GM18909 (cell line): ENCODE data around the gene TBC1D10A.

Experiments used
- ATAC-seq: cut with Tn5 transposase; IDR thresholded peaks from one replicate; pipeline ENCODE4 v1.9.1; 2021; ENCODE audit warnings: mild to moderate bottlenecking; ENCODE audit not compliant: unreplicated experiment, poor library complexity

TBC1D10A gene

DNA sequence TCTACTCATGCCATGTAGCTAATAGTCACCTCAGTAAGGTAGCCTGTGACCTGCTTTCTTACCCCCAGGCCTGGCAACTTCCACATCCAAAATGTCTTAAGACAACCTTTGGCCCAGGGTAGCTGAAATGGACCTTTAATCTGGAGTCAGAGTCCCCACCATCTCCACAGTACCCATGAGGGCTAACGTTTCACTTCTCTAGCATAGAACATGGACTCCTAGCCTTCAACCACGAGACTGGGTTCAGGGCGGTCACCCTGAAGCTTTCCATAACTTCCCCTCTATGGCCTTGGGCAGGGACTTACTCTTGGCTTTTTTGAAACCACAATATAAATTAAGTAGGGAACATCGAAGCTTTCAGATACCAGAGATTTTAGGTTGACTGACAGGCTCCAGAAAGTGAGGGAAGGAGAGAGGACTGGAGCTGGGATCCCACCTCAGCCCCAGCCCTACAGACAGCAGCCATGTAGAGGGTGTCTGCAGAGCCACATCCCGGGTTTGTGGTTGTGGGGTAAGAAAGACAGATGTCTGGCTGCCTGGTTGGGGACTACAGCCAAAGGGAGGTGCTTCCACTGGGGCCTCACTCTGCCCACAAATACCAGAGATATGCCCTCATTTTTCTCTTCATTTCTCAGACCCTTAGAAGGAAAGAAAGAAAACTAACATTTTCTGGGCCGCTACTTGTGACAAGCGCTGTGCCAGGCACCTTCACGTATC is 2.6 kb downstream of the TBC1D10A start:
- ATAC-seq, result no peak

DNA sequence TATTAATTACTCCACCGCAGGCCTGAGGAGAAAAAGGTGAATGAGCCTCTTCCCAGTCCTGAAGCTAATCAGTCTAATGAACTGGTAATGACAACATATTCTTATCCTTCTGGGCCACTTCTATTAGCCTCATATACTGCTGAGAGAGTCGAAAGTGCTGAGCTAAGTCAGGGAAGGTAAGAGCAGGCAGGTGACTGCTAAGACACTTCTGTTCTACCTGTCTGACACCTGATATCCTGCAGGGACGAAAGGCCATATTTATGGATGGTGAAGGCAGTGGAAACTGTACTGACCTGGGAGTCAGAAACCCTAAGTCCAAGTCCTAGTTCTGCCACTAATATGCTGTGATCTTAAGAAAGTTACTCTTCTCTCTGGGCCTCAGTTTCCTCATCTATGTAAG is 3.5 kb downstream of the TBC1D10A start:
- ATAC-seq, result no peak

GRCh38 chr22:30321461-30321860 is 5.3 kb downstream of the TBC1D10A start:
- ATAC-seq, result no peak

DNA sequence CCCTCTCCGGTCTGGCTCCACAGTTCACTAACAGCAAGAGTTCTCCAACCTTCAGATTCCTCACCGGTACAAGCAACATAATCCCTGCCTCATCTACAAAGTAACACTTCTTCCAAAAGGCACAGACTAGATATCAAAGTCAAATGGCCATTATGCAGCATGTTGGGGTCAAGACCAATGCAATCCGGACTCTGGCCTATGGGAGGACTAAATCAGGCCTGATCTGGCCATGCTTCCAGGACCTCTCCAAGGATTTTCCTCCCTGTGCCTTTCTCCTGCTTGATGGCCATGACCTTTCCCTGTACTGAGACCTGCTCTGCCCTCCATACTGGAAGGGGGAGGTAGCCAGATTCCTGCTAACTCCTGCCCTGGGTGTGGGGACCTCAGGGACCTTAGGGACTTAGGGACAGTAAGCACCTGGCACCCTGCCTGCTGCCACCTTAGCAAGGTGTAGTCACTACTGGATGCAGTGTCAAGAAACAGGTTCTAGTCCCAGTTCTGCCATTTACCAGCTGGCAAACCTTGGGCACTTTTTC is 6.7 kb downstream of the TBC1D10A start:
- ATAC-seq, result no peak

GRCh38 chr22:30318799-30319419 is 7.8 kb downstream of the TBC1D10A start:
- no peak for ATAC-seq

GRCh38 chr22:30317778-30318177 is 9.0 kb downstream of the TBC1D10A start:
- ATAC-seq, result no peak

- no peak for ATAC-seq
Measured at GRCh38 chr22:30315962-30316576, 10.7 kb downstream of the TBC1D10A start.

DNA sequence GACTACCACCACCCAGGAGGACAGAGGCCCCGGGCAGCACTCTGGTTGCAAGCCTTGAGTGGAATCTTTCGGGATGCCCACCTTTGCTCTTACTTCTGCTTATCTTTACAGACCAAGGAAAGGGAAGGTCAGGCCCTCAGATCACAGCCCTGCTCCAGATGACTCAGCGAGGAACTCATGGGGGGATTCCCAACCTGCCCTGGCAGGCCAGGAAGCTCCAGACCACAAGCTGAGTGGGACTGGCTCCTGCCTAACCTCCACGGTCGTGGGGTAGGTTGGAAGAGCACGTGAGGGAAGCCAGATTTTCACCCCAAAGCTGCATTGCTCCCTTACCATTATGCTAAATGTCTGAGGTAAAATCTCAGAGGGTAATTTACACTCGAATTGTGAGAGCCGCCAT is 11.8 kb downstream of the TBC1D10A start:
- no peak for ATAC-seq

GRCh38 chr22:30313527-30314363 is 13.0 kb downstream of the TBC1D10A start:
- no peak for ATAC-seq

DNA sequence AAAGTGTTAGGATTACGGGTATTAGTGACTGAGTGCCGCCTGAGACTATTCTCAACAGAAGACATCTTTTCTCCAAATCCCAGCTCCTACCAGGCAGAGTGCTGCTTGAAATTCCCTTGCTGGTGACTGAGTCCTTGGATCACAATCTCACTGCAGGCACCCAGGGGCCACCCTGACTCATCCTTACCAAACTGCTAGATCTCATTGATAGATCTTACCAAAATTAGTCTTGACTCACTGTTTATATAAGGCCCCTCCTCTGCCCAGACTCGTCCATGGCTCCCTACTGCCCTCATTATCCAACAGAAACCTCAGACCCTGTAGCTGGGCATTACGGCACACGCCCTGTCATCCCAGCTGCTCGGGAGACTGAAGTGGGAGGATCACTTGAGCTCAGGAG is 14.7 kb downstream of the TBC1D10A start:
- no peak for ATAC-seq

- no peak for ATAC-seq
Measured at GRCh38 chr22:30310881-30311771, 15.6 kb downstream of the TBC1D10A start.

- no peak for ATAC-seq
Measured at GRCh38 chr22:30309951-30310741, 16.6 kb downstream of the TBC1D10A start.

GRCh38 chr22:30308518-30309230 is 18.1 kb downstream of the TBC1D10A start:
- ATAC-seq, result no peak

GRCh38 chr22:30308093-30308492 is 18.6 kb downstream of the TBC1D10A start:
- no peak for ATAC-seq

- ATAC-seq, result no peak
Measured at GRCh38 chr22:30307041-30307574, 19.6 kb downstream of the TBC1D10A start.

DNA sequence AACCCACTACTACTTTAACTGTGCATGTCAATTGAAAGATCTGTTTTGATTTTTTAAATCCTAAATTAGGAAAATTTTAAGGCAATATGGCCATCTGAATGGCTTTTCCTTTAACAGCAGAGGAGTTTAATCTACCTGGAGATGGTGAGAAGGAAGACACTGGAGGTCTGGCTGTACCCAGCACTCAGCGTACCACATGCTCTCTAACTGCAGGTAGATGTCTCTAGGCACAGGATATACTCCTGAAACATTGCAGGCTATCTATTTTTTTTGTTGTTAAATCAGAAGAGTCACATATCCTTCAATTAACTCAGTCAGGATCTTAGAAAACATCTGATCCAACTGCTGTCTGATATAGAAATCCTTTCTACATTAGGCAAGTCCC is 20.1 kb downstream of the TBC1D10A start:
- no peak for ATAC-seq

DNA sequence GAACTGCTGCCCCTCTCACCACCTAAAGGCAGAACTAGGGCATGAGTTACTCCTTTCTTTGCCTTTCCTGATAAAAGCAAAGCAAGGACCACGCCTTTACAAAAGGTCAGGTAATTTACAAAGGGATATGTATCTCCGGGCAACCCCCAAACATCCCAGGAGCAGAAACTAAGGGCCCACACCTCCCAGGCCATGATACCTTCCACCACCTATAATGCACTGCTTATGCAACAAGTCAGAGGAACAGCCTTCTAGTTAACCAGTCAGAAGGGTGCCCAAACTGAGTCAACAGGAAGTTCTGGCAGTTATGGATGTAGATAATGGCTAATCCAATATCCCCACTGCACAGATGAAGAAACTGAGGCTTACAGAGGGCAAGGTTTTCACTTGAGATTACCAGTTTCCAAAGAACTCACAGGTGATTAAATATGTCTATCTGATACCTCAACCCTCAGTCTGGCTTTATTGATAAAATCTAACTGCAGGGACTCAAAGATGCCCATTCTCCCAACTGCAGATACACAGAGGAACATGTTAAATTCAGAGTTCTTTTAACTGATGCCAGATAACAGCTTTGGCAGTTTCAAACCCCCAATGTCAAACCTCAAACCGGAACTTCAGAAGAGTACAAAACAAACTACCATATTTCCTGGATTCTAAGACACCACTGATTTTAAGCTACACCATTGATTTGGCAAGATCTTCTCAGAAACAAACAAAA is 20.7 kb downstream of the TBC1D10A start:
- no peak for ATAC-seq
